CD4-positive, alpha-beta T cell treated with Interleukin-1 beta for 1 hour (primary cell): Measurements from ENCODE around the gene NFE2L2.
"Not testable (repeated sequence)": the region's sequence is repeated elsewhere in the genome, so short reads cannot be mapped to it uniquely, and the experiment has no call there.

Experiments used
- DNase-seq, 2 donors: peaks; one replicate each; pipeline ENCODE4 v3.0.0-alpha.2; 2020 to 2022

The NFE2L2 gene

DNA sequence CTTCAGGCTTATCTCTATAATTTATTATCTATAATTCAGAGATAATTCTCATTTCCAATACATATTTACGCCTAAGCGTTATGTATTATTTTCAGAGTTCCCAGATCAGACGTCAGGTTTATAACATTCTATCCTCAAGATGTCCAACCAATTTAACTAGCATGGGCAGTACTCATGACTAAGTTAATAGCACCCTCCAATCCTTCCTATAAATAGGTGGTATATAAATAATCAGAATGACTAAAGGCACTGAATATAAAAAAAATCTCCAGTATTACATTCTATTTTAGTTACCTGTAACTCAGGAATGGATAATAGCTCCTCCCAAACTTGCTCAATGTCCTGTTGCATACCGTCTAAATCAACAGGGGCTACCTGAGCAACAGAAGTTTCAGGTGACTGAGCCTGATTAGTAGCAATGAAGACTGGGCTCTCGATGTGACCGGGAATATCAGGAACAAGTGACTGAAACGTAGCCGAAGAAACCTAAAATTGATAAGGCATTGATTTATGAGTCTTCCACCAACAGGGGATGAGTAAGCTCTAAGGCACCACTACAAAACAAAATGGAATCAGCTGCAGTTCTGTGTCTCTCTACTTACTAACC is 32.3 kb downstream of the NFE2L2 start:
- no peak for DNase-seq

- no peak for DNase-seq
Measured at GRCh38 chr2:177231270-177231669, 33.3 kb downstream of the NFE2L2 start.

DNA sequence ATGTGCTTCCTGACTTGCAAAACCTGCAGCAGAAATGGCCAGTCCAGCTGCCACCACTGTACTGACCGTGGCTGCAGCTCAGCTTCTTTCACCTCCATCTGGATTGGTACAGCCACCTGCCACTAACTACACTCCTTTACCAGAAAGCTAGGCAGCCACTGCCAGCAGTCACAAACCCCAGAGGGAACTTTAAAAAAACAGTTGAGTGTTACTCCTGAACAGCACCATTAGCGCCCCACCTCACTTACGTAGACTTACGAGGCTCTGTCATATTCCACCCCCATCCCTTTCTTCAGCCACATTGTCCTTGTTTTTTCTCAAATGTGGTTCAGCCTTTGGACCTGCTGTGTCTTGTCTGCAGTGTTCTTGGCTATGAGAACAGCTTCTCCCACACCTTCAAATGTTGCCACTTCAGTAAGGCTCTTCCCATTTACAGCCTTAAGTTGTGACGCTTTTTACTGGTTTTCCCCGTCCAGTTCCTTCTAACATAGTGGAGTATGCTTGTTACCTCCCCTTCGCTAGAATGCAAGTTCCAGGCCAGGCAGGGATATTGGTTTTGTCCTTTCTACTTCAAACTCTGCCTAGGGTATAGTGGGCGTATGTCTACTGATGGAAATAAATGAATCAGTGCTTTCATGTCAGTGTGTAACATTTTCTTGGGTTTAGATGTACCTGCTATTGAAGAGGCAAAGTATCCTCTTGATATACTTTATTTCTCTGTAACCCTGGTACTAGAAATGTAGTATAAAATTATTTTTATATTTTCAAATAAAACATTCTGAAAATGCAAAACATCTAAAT is 34.9 kb downstream of the NFE2L2 start:
- DNase-seq, result no peak

- DNase-seq, result no peak
Measured at GRCh38 chr2:177225965-177226360, 38.6 kb downstream of the NFE2L2 start.

- not testable (repeated sequence) for DNase-seq
Measured at GRCh38 chr2:177223436-177223835, 41.1 kb downstream of the NFE2L2 start.

GRCh38 chr2:177221970-177222369 is 42.6 kb downstream of the NFE2L2 start:
- DNase-seq, result no peak

- no peak for DNase-seq
Measured at GRCh38 chr2:177221534-177221933, 43.0 kb downstream of the NFE2L2 start.

DNA sequence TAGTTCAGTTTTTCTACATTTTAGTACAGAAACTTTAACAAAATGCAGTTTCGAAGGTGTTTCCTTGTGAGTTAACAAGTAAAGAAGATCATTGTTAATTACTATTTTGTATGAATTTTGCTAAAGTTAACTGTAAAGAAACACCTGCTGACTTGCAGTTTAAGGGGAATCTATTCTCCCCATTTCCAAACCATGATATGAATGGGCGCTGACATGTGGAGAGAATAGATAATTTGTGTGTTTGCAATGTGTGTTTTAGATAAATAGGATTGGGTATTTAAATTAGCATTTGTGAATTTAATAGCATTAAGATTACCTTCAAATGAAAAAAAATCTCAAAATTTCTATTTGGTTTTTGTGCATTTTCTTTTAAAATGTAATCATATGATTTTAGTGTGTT is 44.7 kb downstream of the NFE2L2 start:
- DNase-seq, result not testable (repeated sequence)

- no peak for DNase-seq
Measured at GRCh38 chr2:177217247-177217843, 47.2 kb downstream of the NFE2L2 start.

DNA sequence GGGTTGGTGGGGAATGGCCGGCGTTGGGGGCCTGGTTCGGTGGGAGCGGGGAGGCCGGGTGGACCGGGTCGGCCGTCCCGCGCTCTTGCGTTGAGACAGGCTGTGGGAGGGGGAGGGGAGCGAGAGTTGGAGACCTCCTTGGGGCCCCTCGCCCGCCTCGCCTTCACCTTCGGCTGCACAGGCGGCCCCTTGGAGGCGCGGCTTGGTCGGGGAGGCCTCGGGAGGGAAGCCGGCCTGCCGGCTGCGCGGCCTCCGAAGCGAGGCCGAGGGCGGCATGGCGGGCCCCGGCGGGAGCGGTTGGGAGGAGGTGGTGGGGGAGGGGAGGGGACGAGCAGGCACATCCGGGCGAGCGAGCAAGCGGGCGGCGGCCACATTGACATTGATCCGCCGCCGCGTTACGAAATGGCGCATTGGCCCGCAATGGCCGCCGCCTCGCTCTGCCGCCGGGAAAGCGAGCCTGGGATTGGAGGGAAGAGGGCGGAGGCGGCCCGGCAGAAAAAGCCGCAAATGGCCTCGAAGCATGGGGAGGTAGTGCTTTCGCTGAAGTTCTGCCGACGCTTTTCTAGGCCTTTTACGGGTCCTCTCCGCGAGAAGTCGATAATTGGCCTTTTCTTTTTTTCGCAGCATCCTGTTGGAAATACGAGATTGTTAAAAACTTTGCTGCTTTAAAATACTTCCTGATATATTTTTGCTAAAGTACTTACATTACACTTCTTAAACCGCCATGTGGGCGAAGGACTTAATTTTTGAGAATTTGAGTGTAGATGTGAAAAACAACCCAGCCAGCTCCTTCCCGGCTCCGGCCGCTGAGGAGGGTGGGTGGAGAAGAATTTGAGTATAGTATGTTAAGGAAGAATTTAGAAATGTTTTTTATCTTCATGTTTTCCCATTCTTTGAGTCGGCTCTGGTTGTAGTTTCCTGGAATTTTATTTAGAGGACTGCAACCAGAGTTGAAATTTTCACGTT is 51.4 kb downstream of the NFE2L2 start:
- peak; percentile 92 for DNase-seq

GRCh38 chr2:177212106-177212890 is 52.2 kb downstream of the NFE2L2 start, which contains the start of gene HNRNPA3:
Gene HNRNPA3, plus strand, starts transcription at chr2:177212794. Its CDS starts 6 bp downstream, at chr2:177212800.
- DNase-seq, result peak; percentile 100

GRCh38 chr2:177211576-177212105 is 52.9 kb downstream of the NFE2L2 start:
- no peak for DNase-seq

DNA sequence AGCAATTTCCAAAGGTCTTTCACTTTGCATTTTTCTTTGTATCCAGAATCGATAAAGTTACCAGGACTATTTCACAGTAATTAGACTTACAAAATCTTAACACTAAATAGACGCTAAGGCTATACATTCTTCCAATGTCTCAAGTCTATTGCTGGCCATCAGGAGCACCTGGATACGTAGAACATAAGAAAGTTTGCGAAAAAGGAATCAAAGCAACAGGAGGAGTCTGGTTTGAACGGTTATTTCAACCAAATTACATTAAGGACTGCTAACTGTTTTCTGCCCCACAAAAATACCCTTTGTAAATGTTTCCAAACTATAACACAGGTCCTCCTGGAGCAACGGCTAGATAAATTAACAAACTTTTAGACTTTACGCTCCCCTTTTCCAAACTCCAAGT is 53.4 kb downstream of the NFE2L2 start:
- DNase-seq, result no peak

- no peak for DNase-seq
Measured at GRCh38 chr2:177207101-177207500, 57.4 kb downstream of the NFE2L2 start.

DNA sequence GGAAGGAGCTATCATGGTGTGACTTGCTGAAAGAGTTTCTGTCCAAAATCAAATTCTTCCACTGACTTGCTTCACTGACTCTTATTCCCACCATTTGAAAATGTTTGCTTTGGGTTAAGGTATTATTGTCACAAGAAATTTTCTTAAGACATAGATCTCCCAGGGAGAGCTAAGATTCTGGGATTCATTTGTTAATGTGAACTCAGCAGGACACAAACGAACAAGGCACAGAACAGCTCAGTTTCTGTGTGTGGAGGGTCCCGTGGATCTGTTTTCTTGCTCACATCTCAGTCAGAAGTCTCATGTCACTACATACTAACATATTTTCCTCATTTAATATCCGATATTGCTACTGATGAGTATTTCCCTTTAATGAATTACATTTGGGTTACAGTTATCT is 60.1 kb downstream of the NFE2L2 start:
- DNase-seq, result no peak

- no peak for DNase-seq
Measured at GRCh38 chr2:177201919-177202346, 62.6 kb downstream of the NFE2L2 start.

DNA sequence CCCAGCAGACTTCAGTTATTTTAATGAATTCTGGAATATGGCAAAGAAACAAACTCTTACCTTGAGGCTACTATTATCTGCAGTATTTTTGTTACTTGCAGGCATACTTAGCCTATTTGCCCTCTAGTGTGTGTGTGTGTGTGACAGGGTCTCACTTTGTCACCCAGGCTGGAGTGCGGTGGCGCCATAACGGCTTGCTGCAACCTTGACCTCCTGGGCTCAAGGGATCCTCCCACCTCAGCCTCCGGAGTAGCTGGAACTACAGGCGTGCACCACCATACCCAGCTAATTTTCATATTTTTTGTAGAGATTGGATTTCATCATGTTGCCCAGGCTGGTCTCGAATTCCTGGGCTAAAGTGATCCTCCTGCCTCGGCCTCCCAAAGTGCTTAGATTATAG is 64.1 kb downstream of the NFE2L2 start:
- not testable (repeated sequence) for DNase-seq

DNA sequence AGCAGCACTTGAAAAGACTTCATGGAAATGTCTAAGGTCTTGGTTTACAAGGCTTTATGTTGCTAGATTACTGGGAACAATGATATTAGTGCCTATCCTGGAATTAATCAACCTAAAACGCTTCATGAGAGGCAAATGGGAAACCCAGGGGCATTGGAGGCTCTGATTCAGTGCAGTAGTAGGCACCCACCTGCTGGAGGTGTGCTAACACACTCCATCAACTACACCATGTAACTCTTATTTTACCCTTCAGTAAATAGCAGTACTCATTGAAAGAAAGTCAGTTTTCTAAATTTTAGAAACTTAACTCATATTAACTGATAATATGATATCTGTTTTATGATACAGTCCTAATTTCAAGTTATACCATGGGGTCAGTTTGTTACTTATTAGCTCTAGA is 69.3 kb downstream of the NFE2L2 start:
- DNase-seq, result no peak

DNA sequence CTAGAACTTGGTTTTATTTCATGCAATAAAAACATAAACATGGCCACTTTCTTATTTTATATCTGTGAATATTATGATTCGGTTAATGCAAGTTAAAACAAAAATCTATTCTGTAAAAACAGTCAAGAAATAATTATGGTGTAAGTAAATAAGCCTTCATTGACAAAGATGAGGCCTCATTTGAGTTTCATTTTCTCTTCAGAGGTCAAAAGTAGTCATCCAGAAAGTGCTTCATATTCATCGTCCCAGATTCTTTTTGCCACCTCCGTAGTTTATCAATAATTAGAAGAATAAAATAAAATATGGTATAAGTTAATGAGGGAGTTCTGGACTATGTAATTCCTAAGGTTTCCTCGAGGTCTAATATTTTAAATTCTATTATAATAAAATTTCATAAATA is 71.3 kb downstream of the NFE2L2 start:
- no peak for DNase-seq

DNA sequence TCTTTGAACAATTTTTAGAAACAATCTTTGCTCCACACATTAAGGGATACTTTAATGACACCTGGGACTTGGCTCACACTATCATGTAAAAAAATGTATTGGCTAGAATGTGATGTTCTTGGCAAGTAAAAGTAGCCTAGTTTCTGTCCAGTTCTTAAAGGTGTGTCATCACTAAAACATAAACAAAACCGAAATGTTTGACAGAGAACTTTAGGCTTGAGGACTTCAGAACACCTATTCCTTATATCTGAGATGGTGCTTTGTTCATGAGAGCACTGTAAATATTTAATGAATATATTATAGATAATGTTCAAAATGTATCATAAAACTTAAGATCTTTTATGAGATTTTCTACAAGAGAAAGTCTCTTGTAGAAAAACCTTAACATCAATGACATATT is 71.7 kb downstream of the NFE2L2 start:
- DNase-seq, result no peak

- no peak for DNase-seq
Measured at GRCh38 chr2:177190941-177191340, 73.6 kb downstream of the NFE2L2 start.
